GM12878 (cell line): ENCODE data around the gene ZNF532. TPM values are rescaled to one million over a fixed set of nuclear protein-coding genes. Genes with fewer than 3 reads are reported as not detected.

Experiments
- ATAC-seq: fragments of 200-7000 bp; cut with Tn5 transposase; 3 replicates; pipeline ENCODE4 v1.9.1; 2020; ENCODE audit warnings: mild to moderate bottlenecking, moderate library complexity
- BruUV-seq: library from RNA; stranded (reverse); fragments of 400-500 nt; replicated peaks from 2 replicates; lab custom pipeline; 2021; lab: Mats Ljungman, UMichigan
- CTCF ChIA-PET: fragments of 300-600 bp; sonication (Branson Sonifier 250); formaldehyde crosslinking; extraction: SDS; loops from one replicate; lab custom pipeline; 2021; ENCODE audit warnings: inconsistent platforms; lab: Yijun Ruan, JAX
- POLR2A ChIA-PET: fragments of 350-600 bp; formaldehyde crosslinking; extraction: SDS; loops from one replicate; lab custom pipeline; 2021; ENCODE audit warnings: inconsistent platforms; lab: Charles Lee
- RAD21 ChIA-PET: fragments of 300-600 bp; sonication (Branson Sonifier 250); formaldehyde crosslinking; loops from one replicate; lab custom pipeline; 2023; ENCODE audit warnings: antibody characterized with exemption; ENCODE audit not compliant: unreplicated experiment; lab: Charles Lee
- SMC1A ChIA-PET: fragments of 300-600 bp; sonication (Branson Sonifier 250); formaldehyde crosslinking; loops from one replicate; lab custom pipeline; 2023; ENCODE audit not compliant: unreplicated experiment, uncharacterized antibody; lab: Charles Lee
- DNase-seq: peaks from one replicate; pipeline ENCODE4 v3.0.0-alpha.2; 2011; ENCODE audit warnings: low read depth, low spot score
- FAIRE-seq: peaks from 3 replicates; lab custom pipeline; 2011; peaks lifted over from hg19 to GRCh38; lab: Jason Lieb, UNC
- H2AFZ ChIP-seq: 2 replicates; pipeline ENCODE4 v1.6.0; 2011; ENCODE audit warnings: low read depth, low read length, control low read depth; ENCODE audit not compliant: control insufficient read depth
- H3K27ac ChIP-seq: 2 replicates; pipeline ENCODE4 v1.5.1; 2011; ENCODE audit warnings: control low read depth; ENCODE audit not compliant: control insufficient read depth, insufficient read depth
- H3K27me3 ChIP-seq, 2 experiments: replicated peaks in 1 of 2; 2 replicates each; pipeline versions ENCODE4 v1.6.0 to v1.6.1; 2011; ENCODE audit warnings: low read length in 1 of 2; ENCODE audit not compliant: control insufficient read depth in 2 of 2, insufficient read depth in 2 of 2
- H3K36me3 ChIP-seq, 2 experiments: 2 replicates each; pipeline ENCODE4 v1.5.1; 2011; ENCODE audit warnings: low read length in 1 of 2; ENCODE audit not compliant: control insufficient read depth in 2 of 2, insufficient read depth in 2 of 2
- H3K4me1 ChIP-seq: 2 replicates; pipeline ENCODE4 v1.6.1; 2011; ENCODE audit warnings: mild to moderate bottlenecking, low read length, moderate library complexity, mixed read lengths; ENCODE audit not compliant: control insufficient read depth, insufficient read depth
- H3K4me2 ChIP-seq: 2 replicates; pipeline ENCODE4 v1.6.0; 2011; ENCODE audit warnings: control low read depth; ENCODE audit not compliant: control insufficient read depth, insufficient read depth
- H3K4me3 ChIP-seq: fragments of 200-600 bp; sonication (generic); 2 replicates; pipeline ENCODE4 v1.5.1; 2016
- H3K79me2 ChIP-seq: 2 replicates; pipeline ENCODE4 v1.6.0; 2011; ENCODE audit warnings: low read length; ENCODE audit not compliant: control insufficient read depth, insufficient read depth
- H3K9ac ChIP-seq: 2 replicates; pipeline ENCODE4 v1.8.0; 2011; ENCODE audit warnings: low read length, control low read depth, mixed read lengths; ENCODE audit not compliant: control insufficient read depth, insufficient read depth
- H3K9me3 ChIP-seq: replicated peaks from 3 replicates; pipeline ENCODE4 v1.5.1; 2011; ENCODE audit warnings: mild to moderate bottlenecking, low read length; ENCODE audit not compliant: control insufficient read depth, insufficient read depth
- H4K20me1 ChIP-seq: 2 replicates; pipeline ENCODE4 v1.6.0; 2011; ENCODE audit not compliant: control insufficient read depth, insufficient read depth
- ESRRA ChIP-seq: IDR thresholded peaks from 2 replicates; pipeline ENCODE4 v1.6.1; 2012; ENCODE audit warnings: mild to moderate bottlenecking, low read length, improper control_type of control experiment
- MTA3 ChIP-seq: IDR thresholded peaks from 2 replicates; pipeline ENCODE4 v1.6.1; 2012; ENCODE audit warnings: low read length, inconsistent platforms, borderline replicate concordance
- MXI1 ChIP-seq: fragments of 150-350 bp; IDR thresholded peaks from 2 replicates; pipeline ENCODE4 v1.6.1; 2011; ENCODE audit warnings: low read depth, mild to moderate bottlenecking, inconsistent platforms, low read length, improper control_type of control experiment
- POU2F2 ChIP-seq: IDR thresholded peaks from 3 replicates; pipeline ENCODE4 v1.6.1; 2011; ENCODE audit warnings: low read depth, mild to moderate bottlenecking, low read length, borderline replicate concordance
- SP1 ChIP-seq: IDR thresholded peaks from one replicate; pipeline ENCODE4 v1.6.1; 2011; ENCODE audit warnings: low read depth, low read length
- SREBF2 ChIP-seq: IDR thresholded peaks from 2 replicates; pipeline ENCODE4 v1.6.1; 2012; ENCODE audit warnings: mild to moderate bottlenecking, low read length
- TAF1 ChIP-seq: IDR thresholded peaks from 2 replicates; pipeline ENCODE4 v1.6.1; 2011; ENCODE audit warnings: mild to moderate bottlenecking, low read depth, low read length, borderline replicate concordance
- TBL1XR1 ChIP-seq: IDR thresholded peaks from 2 replicates; pipeline ENCODE4 v1.6.1; 2012; ENCODE audit warnings: low read depth, low read length, improper control_type of control experiment
- USF2 ChIP-seq: IDR thresholded peaks from 2 replicates; pipeline ENCODE4 v1.6.1; 2011; ENCODE audit warnings: low read depth, low read length, improper control_type of control experiment, borderline replicate concordance
- ZNF217 ChIP-seq: fragments of 450-650 bp; IDR thresholded peaks from 2 replicates; pipeline ENCODE4 v1.6.1; 2017; ENCODE audit warnings: antibody characterized with exemption, mild to moderate bottlenecking
- ZNF24 ChIP-seq: fragments of 450-650 bp; IDR thresholded peaks from 2 replicates; pipeline ENCODE4 v1.6.1; 2017; ENCODE audit warnings: antibody characterized with exemption, mild to moderate bottlenecking
- WGBS: methylation state at CpG from one replicate; pipeline ENCODE4 v1.1.6; 2016; ENCODE audit warnings: low lambda C conversion rate; ENCODE audit not compliant: insufficient replicate concordance, insufficient coverage; ENCODE audit errors: missing lambda C conversion rate; 5-methylcytosine and 5-hydroxymethylcytosine counted together
- in situ Hi-C: fragments of 300-500 bp; cut with MboI; formaldehyde crosslinking; loops from 9 replicates; pipeline ENCODE4 v1.14.3; 2018; ENCODE audit warnings: mixed read lengths
- intact Hi-C: fragments of 100-400 bp; cut with micrococcal nuclease; formaldehyde crosslinking; loops from one replicate; pipeline ENCODE4 v1.14.2; 2022; ENCODE audit not compliant: unreplicated experiment
- polyA plus RNA-seq, 11 experiments: library from polyadenylated mRNA; depleted of rRNA in 4 of 11; unstranded in 6 of 11; stranded (reverse) in 5 of 11; fragments of >200 nt; fragmentation: Nextera tagmentation in 4 of 11; fragmentation: Illumina TruSeq in 1 of 11; extraction: Ambion mirVana in 4 of 11; extraction: Trizol in 1 of 11; gene quantifications; 1 replicate in 1 of 11; 2 replicates in 10 of 11; pipeline versions ENCODE4 v1.2.1 to v1.2.3, GENCODE V29; 2011 to 2016; ENCODE audit warnings: inconsistent platforms in 2 of 11, missing spikeins in 2 of 11, low read depth in 1 of 11
- total RNA-seq, 4 experiments: library from RNA; depleted of rRNA in 3 of 4; stranded (reverse); fragments of >200 nt in 3 of 4; fragmentation: Illumina TruSeq in 1 of 4; extraction: Trizol in 1 of 4; gene quantifications; 2 replicates each; pipeline versions ENCODE4 v1.2.1 to v1.2.3, GENCODE V29; 2013 to 2021
- TF ChIP-seq, protein P1 (sequence below): IDR thresholded peaks from 2 replicates; pipeline ENCODE4 v1.6.1; 2012; ENCODE audit warnings: low read length, inconsistent platforms

ZNF532 gene
- total and polyA plus RNA-seq, 10 of the 15 experiments (the other 5 are each of a cell fraction or from before 2014, with no cell fraction given), result 0.44 to 3.4 (median 1.4) TPM

DNA sequence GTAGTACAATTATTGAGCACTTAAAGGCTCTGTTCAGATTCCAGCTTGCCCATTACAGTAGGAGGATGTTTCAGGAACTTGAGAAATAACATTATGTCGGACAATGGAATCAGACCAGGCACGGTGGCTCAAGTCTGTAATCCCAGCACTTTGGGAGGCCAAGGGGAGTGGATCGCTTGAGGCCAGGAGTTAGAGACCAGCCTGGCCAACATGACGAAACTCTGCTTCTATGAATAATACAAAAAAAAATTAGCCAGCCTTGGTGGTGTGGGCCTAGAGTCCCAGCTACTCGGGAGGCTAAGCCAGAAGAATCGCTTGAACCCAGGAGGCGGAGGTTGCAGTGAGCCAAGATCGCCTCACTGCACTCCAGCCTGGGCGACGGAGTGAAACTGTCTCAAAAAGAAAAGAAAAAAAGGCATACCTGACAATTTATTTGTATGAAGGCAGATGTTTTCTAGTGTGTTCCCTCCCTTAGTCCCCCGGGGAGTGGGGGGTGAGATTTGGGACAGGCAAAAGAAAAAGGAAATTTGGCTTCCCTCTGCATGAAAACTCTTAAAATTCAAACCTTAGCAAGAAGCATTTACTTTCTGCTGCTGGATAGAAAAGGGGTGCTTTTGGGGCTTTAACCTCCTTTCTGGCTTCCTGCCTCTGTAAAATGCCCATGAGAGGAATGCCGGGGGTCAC is 13.7 kb upstream of the ZNF532 start:
- H4K20me1 ChIP-seq, result no peaks in the 10 kb centered on the region
- ChIA-PET SMC1A (no interaction called here), POLR2A (no interaction called here), RAD21 (no interaction called here), CTCF (interaction anchor here (0.7 kb wide), 1 partner anchor 944 kb away, joined by 3 read pairs; no protein-coding TSS in a partner anchor)
- no peak overlapping the region for H3K4me3 ChIP-seq
- no peak overlapping the region for H3K27ac ChIP-seq
- DNase-seq, result no peak
- no peak for ATAC-seq
- 74% methylated on average over 12 of the region's 12 CpGs for WGBS
- intact Hi-C loops, result no loop called here
- no peak overlapping the region for H3K9ac ChIP-seq
- in situ Hi-C loops, result no loop called here
- peaks cover 3% of the 10 kb centered on the region for H3K4me1 ChIP-seq
- no peaks in the 10 kb centered on the region for H3K79me2 ChIP-seq
- TF ChIP-seq ZNF24 (no peak), TBL1XR1 (no peak), TAF1 (no peak), SP1 (no peak), SREBF2 (no peak), MXI1 (no peak), POU2F2 (no peak), USF2 (no peak), MTA3 (no peak), ESRRA (no peak), ZNF217 (no peak)
- TF ChIP-seq, protein P1, sequence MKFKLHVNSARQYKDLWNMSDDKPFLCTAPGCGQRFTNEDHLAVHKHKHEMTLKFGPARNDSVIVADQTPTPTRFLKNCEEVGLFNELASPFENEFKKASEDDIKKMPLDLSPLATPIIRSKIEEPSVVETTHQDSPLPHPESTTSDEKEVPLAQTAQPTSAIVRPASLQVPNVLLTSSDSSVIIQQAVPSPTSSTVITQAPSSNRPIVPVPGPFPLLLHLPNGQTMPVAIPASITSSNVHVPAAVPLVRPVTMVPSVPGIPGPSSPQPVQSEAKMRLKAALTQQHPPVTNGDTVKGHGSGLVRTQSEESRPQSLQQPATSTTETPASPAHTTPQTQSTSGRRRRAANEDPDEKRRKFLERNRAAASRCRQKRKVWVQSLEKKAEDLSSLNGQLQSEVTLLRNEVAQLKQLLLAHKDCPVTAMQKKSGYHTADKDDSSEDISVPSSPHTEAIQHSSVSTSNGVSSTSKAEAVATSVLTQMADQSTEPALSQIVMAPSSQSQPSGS, result no peak
- no peak overlapping the region for H2AFZ ChIP-seq
- no peak for FAIRE-seq
- no peaks in the 10 kb centered on the region for H3K36me3 ChIP-seq
- no peaks in the 10 kb centered on the region; the same call in 1 of the 3 replicates for H3K9me3 ChIP-seq
- no TSS peak for BruUV-seq
- peaks cover 0 to 2% of the 10 kb centered on the region in 2 experiments; a peak in 1 of 4 replicates for H3K27me3 ChIP-seq
- H3K4me2 ChIP-seq, result no peak overlapping the region
